SIG-M5 treated with dmso at 0.1 percent for 504 hours (cell line): ENCODE data around the gene TFRC.
"Not testable (repeated sequence)": the region's sequence is repeated elsewhere in the genome, so short reads cannot be mapped to it uniquely, and the experiment has no call there.

Experiments
- DNase-seq: peaks from one replicate; lab custom pipeline; 2025; ENCODE audit not compliant: unreplicated experiment; lab: John Stamatoyannopoulos, UW

The TFRC gene

GRCh38 chr3:196081834-196082618, at the start of gene TFRC:
Gene TFRC, minus strand, starts transcription at chr3:196082090. Its CDS starts 4,991 bp downstream, at chr3:196077099.
- peak; percentile 92 for DNase-seq

DNA sequence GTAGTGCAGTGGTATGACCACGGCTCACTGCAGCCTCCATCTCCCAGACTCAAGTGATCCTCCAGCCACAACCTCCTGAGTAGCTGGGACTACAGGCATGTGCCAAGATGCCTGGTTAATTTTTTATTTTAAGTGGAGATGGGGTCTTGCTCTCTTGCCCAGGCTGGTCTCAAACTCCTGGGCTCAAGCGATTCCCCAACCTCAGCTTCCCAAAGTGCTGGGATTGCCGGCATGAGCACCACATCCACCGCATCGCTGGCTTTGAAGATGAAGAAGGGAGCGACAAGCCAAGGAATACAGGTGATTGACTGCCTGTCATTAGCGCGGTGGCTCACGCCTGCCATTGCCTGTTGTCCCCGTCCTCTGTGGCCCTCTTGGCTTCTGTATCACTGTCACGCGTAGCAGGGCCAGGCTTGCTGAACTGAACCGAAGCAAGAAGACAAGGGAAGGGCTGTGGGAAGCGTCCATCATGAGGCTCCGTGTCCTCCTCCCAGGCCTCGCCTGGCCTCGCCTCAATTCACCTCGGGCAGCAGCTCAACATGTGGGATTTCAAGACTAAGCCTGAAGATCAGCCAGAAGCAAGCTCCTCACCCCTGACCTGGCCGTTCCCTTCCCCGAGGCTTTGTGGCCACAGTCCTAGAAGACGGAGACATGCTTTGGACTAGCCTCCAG, 46.4 kb upstream of the TFRC start:
- no peak for DNase-seq

GRCh38 chr3:196127308-196128040, 45.6 kb upstream of the TFRC start:
- DNase-seq: no peak

DNA sequence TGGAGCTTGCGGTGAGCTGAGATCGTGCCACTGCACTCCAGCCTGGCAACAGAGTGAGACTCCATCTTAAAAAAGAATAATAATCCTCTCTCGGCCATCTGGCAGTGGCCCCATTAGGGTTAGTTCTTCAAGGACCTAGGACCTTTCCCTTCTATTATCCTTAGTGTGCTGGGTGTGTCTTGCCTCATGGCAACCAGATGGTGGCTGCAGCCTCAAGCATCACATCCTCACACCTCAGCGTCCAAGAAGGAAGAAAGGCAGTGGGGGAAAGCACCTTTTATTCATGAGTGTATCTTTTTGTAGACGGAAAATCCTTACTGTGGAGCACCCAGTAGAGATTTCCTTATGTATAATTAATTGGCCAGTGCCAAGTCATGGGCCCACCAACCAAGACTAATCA, 42.7 kb upstream of the TFRC start:
- DNase-seq: no peak

DNA sequence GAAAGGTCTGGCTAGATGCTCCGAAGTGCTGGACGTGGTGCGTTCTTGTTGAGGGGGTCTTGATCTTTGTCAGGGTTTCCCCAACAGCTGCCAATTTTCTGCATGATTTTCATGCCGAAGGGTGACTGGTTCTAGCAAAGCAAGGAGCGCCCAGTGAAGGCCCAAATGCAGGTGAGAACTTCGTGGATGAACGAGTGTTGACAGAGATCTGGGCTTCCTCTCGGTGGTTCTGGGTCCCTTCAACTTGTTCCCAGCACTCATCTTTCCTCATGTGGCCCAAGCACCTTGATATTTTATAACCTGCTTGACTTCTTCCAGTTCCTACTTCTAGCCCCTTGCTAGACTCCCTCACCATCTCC, 40.8 kb upstream of the TFRC start:
- no peak for DNase-seq

- DNase-seq: peak; percentile 25
Observed at GRCh38 chr3:196122021-196122687, 40.3 kb upstream of the TFRC start.

DNA sequence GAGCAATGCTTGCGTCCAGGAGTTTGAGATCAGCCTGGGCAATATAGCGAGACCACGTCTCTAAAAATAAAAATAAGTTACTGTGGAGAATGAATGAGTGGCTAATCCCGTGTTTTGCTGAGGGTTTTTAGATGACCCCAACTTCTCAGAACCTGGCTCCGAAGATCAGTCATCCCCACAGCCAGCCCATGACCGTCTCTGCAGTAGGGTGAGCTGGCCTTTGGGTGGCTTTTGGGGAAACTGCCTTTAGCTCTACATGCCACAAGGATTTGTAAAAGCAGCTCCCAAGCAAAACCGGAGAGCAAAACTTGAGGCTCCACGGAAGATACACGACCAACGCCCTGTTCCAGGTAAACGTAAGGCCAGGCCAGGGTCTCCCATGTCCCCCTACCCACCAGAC, 39.2 kb upstream of the TFRC start:
- DNase-seq: no peak

DNA sequence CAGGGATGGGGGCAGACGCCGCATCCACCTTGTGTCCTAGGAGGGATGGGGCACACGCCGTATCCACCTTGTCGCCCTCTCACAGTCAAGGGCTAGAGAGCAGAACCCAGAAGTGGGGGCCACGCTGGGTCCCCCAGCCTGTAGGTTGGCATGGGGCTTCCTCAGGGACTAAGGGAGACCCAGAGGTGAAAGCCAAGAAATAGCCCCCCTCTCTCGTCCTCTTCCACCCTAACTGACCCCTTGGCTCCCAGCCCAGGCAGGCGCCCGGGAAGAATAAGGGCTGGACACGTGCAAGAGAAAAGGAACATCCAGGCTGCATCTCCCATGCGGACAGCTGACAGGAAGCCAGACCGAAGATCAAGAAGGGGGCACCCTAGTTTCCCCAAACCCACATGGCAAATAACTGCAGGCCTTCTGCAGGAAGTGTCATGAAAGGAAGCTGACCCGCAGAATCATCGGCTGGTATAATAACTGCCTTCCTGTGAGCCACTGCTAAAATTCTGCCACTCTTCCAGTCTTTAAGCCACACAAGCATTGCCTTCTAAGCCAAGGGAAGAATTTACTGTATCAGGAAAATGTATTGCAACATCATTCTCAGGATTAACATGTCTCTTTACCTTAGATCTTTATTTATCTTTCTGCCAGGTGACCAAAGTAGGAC, 38.5 kb upstream of the TFRC start:
- DNase-seq: peak; percentile 61

DNA sequence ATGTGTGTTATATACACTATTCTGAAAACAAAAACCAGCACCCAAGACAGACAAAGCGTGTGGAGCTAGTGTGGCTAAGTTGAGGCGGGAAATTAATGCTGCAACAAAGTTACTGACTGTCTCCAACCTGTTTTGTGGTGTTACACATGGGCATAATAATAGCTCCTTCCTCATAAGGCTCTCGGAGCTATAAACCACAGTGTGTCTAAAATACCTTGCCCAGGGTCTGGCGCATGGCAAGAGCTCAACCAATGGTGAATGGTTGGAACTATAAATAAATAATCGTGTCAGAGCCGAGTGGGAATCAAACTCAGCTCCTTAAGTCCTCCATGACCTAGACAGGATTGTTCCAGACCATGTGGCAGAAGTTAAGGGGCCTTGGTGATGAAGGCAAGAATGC, 35.9 kb upstream of the TFRC start:
- DNase-seq: peak; percentile 90

- DNase-seq: no peak
Observed at GRCh38 chr3:196115678-196116083, 33.8 kb upstream of the TFRC start.

DNA sequence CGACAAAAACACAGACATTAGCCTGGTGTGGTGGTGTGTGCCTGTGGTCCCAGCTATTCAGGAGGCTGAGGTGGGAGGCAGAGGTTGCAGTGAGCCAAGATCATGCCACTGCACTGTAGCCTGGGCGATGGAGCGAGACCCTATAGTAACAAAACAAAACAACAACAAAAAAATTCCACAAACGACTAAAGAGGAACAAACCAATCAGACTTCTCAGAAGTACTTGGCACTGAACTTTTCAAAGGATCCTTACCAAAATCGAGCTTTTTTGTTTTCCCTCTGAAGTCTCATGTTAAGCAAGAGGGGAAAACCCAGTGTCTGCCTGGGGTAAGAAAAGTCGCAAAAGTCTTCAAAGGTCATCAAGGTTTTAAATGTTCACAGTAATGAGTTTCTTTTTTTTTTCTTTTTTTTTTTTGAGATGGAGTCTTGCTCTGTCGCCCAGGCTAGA, 30.1 kb upstream of the TFRC start:
- no peak for DNase-seq

DNA sequence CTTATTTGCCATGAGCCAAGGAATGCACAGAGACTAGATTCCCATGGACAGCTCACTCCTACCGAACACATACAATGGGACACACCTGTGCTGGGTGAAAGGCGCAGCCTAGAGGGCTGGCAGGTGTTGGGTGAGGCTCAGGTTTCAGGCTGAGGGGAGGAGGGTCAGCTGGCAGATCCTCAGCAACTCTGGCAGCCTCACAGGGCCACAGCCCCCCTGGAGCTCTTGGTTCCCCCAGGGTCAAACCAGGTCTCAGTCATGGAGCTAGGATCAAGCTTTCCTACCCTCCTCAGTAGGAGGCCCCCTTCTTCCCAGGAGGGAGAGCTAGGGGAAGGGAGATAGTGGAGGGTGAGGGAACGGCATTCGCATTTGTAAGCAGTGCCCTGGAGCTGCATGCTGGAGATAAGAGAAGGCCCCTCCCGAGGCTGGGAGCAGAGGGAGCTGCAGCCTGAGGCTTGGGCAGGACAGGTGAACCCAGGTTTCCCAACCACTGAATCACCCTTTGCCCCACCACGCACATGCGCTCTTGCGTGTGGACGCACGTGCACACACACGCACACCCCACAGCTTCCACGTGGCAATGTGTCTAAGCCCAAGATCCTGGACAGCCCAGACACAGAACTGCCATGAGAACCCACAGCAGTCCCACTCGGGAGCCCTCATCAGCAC, 26.3 kb upstream of the TFRC start:
- no peak for DNase-seq

DNA sequence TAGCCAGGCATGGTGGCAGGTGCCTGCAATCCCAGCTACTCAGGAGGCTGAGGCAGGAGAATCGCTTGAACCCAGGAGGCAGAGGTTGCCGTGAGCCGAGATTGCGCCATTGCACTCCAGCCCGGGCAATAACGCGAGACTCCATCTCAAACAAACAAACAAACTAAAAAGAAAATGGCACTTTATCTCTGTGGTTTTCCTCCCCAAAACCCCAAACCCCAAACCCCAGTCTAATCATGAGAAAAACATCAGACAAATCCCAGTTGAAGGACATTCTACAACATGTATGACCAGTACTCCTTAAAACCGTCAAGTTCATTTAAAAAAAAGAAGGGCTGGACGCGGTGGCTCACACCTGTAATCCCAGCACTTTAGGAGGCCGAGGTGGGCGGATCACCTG, 22.8 kb upstream of the TFRC start:
- DNase-seq: not testable (repeated sequence)

GRCh38 chr3:196098365-196098980, 16.6 kb upstream of the TFRC start:
- not testable (repeated sequence) for DNase-seq

- DNase-seq: no peak
Observed at GRCh38 chr3:196097373-196098154, 15.7 kb upstream of the TFRC start.

- DNase-seq: peak; percentile 90
Observed at GRCh38 chr3:196096382-196096953, 14.6 kb upstream of the TFRC start.

GRCh38 chr3:196093317-196094111, 11.6 kb upstream of the TFRC start:
- peak; percentile 99 for DNase-seq

GRCh38 chr3:196087906-196088305, 6.0 kb upstream of the TFRC start:
- no peak for DNase-seq
